HPDE6-E6E7 (cell line): ENCODE data around the gene OR2F1.

ENCODE experiments used
- DNase-seq: peaks from one replicate; pipeline ENCODE4 v3.0.0; 2011; ENCODE audit warnings: missing footprints; ENCODE audit errors: extremely low spot score

OR2F1 gene

DNA sequence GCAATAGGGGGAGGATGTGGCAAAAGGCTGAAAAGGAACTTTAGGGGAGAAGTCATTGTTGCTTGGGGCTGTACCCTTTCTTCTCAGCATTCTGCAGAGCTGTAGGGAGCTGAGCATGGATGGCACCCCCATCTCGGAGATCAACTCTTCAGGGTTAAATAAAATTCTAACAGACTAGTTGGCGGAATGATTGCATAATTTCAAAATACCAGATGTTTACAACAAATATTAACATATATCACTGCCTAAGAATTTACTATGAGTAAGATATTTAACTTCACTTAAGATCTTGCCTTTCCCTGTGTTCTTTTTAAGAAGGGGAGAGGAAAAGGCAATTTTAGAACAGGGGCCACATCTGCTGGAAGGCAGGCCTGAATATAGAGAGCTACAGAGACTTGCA is 509 bp upstream of the OR2F1 start:
- DNase-seq, result no peak

- DNase-seq, result no peak
Observed at GRCh38 chr7:143958781-143959180, 4.1 kb downstream of the OR2F1 start.

DNA sequence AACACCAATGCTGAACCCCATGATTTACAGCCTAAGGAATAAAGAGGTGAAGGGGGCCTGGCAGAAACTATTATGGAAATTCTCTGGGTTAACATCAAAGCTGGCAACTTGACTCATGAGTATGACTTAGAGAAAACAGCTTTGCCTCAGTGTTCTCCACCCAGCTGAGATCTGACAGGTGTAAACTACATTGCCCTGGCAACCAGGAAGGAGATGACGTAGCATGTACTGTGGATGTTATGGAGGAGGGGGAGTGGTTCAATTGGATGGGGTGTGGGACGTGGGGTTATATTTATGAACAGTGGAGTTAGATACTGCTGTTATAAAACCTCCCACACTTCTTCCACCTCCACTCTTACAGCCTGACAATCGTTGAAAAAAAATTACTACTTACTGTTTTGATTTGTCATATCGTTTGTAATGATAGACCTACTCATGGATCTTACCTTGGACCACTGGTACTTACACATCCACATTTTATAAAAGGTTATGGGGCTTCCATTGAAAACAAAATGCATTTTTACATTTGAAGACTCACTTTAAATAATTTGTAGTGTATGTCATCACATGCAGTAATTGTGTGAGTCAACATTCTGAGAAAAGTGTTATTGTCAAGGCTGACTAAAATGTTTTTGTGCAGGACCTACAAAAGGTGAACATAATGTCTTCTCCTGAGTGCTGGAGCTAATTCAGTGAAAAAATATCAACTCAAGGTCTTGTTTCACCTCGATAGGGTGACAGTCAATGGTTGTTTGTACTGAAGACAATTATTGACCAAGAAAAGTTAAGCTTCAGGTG is 6.4 kb downstream of the OR2F1 start:
- DNase-seq, result no peak

DNA sequence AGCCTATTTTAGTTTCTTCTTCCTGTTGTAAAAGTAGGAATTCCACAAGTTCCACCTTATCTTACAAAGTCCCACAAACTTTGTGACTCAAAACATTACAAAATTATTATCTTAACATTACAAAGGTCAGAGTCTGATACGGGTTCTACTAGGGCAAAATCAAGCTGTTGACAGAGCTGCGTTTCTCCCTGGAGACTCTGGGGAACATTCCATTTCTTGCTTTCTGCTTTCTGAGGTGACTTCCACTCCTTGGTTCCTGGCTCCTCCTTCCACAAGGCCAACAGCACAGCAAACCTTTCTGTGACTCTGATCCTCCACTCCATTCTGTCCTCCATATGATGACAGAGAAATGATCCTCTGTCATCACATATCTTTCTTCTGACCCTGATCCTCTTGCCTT is 10.6 kb downstream of the OR2F1 start:
- DNase-seq, result no peak

DNA sequence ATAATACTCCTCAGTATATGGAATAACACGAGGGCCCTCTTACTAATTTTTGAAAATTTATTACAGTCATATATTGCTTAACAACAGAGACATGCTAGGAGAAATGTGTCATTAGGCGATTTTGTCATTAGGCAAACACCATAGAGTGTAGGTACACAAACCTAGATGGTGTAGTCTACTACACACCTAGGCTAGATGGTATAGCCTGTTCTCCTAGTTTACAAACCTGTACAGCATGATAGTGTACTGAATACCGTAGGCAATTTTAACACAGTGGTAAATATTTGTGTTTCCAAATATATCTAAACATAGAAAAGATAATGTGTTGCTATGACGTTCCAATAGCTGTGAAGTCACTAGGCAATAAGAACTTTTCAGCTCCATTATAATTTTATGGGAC is 12.8 kb downstream of the OR2F1 start:
- DNase-seq, result no peak

DNA sequence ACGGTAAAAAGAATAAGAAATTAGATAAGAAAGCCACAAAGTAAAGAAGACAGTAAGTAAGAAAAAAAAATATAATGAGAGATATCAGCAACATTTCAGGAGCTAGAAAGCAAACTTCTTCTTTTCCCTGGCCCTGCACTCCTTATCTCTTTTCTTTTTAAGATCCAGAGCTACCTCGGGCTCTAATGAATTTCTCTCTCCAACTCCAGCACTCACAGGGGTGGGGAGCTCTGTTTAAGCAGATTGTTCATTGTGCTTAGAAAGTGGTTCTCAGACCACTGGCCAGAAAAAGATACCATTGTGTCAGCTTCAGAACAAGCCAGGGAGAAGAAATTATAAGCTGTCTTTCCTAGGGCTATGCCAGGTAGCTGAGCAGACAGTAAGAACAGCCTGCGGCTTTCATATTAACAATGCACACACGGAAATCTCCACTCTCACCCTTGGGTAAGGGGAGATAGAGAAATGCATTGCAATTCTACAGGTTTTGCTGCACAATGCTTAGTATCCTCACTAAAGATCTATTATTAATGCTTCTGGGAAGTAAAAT is 19.3 kb downstream of the OR2F1 start:
- DNase-seq, result no peak

DNA sequence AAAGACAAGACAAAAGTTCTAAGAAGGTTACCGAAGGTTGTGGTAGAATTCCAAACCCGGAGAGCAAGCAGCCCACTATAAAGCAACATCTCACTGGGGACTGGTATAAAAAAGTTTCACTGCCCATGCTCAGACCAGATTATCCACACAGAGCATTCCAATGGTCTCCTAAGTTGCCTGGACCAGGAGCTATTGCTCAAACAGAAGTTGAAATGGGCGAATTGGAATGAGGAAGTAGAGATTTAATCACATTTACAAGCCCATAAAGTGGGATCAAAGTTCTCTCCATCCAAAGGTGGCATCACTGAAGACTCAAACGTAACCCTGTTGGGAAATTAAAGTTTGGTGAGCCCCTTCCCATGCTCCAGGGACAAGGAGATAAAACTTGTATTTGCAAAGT is 19.8 kb downstream of the OR2F1 start:
- no peak for DNase-seq

- no peak for DNase-seq
Observed at GRCh38 chr7:143975617-143976016, 21.0 kb downstream of the OR2F1 start.

- DNase-seq, result no peak
Observed at GRCh38 chr7:143978585-143978984, 23.9 kb downstream of the OR2F1 start.

- no peak for DNase-seq
Observed at GRCh38 chr7:143979359-143979758, 24.7 kb downstream of the OR2F1 start.

- DNase-seq, result no peak
Observed at GRCh38 chr7:143979998-143980397, 25.4 kb downstream of the OR2F1 start.

DNA sequence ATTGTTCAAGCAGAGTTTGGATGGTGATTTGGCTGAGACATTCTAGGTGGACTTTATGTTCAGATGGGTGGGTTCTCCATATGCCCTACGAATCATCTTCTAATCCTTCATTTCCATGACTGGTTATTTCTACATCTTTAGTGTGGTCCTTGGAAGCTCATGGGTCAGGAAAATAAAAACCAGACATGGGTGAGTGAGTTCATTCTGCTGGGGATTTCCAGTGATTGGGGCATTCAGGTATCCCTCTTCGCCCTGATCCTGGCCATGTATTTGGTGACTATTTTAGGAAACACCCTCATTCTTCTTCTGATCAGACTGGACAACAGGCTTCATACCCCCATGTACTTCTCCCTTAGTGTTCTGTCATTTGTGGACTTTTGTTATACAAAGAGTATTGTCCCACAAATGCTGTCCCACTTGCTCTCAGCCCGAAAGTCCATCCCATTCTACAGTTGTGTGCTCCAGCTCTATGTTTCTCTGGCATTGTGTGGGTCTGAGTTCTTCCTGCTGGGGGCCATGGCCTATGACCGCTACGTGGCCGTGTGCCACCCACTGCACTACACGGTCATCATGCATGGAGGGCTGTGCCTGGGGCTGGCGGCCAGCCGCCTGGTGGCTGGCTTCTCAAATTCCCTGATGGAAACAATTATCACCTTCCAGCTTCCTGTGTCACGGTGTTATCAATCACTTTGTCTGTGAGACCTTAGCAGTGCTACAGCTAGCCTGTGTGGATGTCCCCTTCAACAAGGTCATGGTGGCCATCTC is 26.3 kb downstream of the OR2F1 start:
- no peak for DNase-seq

- no peak for DNase-seq
Observed at GRCh38 chr7:143983960-143984359, 29.3 kb downstream of the OR2F1 start.

- no peak for DNase-seq
Observed at GRCh38 chr7:143987513-143987912, 32.9 kb downstream of the OR2F1 start.

- DNase-seq, result no peak
Observed at GRCh38 chr7:143988976-143989745, 34.5 kb downstream of the OR2F1 start.

DNA sequence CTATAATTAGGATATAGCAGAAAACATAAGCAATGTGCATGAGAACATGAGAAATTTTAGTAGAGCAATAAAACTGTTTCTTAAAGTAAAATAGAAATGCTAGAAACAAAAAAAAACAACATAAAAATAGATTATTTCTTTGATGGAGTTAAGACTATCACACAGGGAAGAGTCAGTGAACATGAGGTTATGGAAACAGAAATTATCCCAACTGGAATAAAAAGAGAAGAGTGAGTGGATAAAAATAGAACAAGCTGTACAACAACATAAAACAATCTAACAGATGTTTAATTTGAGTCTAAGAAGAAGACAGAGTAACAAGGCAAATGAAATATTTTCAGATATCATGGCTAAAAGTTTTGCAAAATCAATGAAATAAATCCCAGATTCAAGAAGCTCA is 38.0 kb downstream of the OR2F1 start:
- no peak for DNase-seq

DNA sequence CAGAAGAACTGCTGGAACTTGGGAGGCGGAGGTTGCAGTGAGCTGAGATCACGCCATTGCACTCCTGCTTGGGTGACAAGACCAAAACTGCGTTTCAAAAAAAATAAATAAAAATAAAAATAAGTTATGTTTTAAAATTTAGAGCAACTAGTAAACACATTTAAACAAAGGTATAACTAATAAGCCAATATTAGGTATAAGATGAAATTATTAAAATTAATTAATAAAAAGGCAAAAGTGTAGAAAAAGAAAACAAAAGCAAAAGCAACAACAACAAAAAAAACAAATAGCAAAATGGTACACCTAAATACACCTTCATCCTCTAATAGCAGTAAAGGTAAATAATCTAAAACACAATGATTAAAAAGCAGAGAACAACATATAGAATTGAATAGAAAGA is 39.3 kb downstream of the OR2F1 start:
- DNase-seq, result no peak

DNA sequence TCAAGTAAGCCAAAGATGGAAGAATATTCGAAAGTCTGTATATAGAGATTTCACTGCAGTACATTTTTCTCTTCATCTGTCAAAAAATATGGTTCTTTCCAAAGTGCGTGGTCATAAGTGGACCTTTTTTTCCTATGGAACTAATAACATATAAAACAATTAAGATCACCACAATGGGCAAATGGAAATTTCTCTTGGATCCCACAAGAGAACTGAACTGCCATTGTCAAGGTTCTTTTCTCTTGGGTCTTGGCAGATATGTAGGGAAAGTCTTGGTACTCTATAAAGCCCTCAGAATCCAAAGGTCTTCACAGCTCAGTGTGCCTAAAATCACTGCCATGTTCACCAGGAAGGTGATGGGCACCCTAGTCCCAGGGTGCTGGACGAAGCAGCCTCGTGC is 45.4 kb downstream of the OR2F1 start, which contains the start of gene OR6B1:
Gene OR6B1, plus strand, starts transcription at position 301 of the 400 bp plus-strand sequence. CDS start 3,677 bp downstream, outside the sequence.
- DNase-seq, result no peak

- DNase-seq, result no peak
Observed at GRCh38 chr7:144001543-144001942, 46.9 kb downstream of the OR2F1 start.

GRCh38 chr7:144004703-144005102 is 50.1 kb downstream of the OR2F1 start:
- no peak for DNase-seq

- no peak for DNase-seq
Observed at GRCh38 chr7:144006029-144006691, 51.5 kb downstream of the OR2F1 start.

GRCh38 chr7:144006692-144007042 is 52.0 kb downstream of the OR2F1 start:
- no peak for DNase-seq
